Transverse colon (tissue), 4 donors: Measurements from ENCODE around the gene RASSF6. TPM values are rescaled to one million over a fixed set of nuclear protein-coding genes. Genes with fewer than 3 reads are reported as not detected.
A peak's percentile ranks its signal among the peaks of the same experiment; 100 is the strongest.
"Not testable (repeated sequence)": the region's sequence is repeated elsewhere in the genome, so short reads cannot be mapped to it uniquely, and the experiment has no call there.

Experiments used
- DNase-seq: peaks from one replicate; pipeline ENCODE4 v3.0.0-alpha.2; 2019
- H3K27ac ChIP-seq, 4 donors: fragments of 200-600 bp; sonication (generic); 2 replicates each; pipeline ENCODE4 v1.5.1; 2016 to 2018; ENCODE audit warnings: inconsistent platforms in 4 of 4
- H3K27me3 ChIP-seq: fragments of 200-600 bp; sonication (generic); 2 replicates; pipeline ENCODE4 v1.5.1; 2017; ENCODE audit warnings: inconsistent platforms
- H3K36me3 ChIP-seq, 4 donors: fragments of 200-600 bp; sonication (generic); 2 replicates each; pipeline ENCODE4 v1.5.1; 2017 to 2019; ENCODE audit warnings: inconsistent platforms in 4 of 4
- H3K4me1 ChIP-seq, 4 donors: fragments of 200-600 bp; sonication (generic); 2 replicates each; pipeline ENCODE4 v1.5.1; 2017 to 2020; ENCODE audit warnings: inconsistent platforms in 4 of 4
- H3K4me3 ChIP-seq, 4 donors: fragments of 200-600 bp; sonication (generic); 1 replicate in 1 of 4; 2 replicates in 3 of 4; pipeline versions ENCODE4 v1.5.1 to v1.6.1; 2017 to 2019; ENCODE audit warnings: inconsistent platforms in 4 of 4
- H3K9me3 ChIP-seq, 2 donors: fragments of 200-600 bp; sonication (generic); 2 replicates each; pipeline ENCODE4 v1.5.1; 2017 to 2019; ENCODE audit warnings: inconsistent platforms in 2 of 2
- EP300 ChIP-seq: sonication (generic); formaldehyde crosslinking; IDR thresholded peaks from one replicate; pipeline ENCODE4 v1.6.1; 2017; ENCODE audit warnings: antibody characterized with exemption, low read depth
- POLR2A ChIP-seq: fragments of 450-650 bp; IDR thresholded peaks from one replicate; pipeline ENCODE4 v1.6.1; 2016; ENCODE audit warnings: antibody characterized with exemption, mild to moderate bottlenecking, moderate library complexity
- POLR2AphosphoS5 ChIP-seq, 3 donors: sonication (generic); formaldehyde crosslinking; IDR thresholded peaks; one replicate each; pipeline ENCODE4 v1.6.1; 2016; ENCODE audit warnings: antibody characterized with exemption in 3 of 3
- WGBS, 2 donors: methylation state at CpG; one replicate each; pipeline ENCODE4 v1.1.5; 2018; ENCODE audit warnings: low coverage in 1 of 2; 5-methylcytosine and 5-hydroxymethylcytosine counted together
- in situ Hi-C, 4 donors: fragments of 200-750 bp; cut with MboI; loops; one replicate each; pipeline versions ENCODE4 v1.15.0 to v1.15.1; 2017; ENCODE audit warnings: low sequenced_read_pairs in 3 of 4, low pct_ligation_motif_present in 1 of 4, low pct_unique_long_range_greater_than_20kb in 1 of 4
- intact Hi-C: fragments of 100-400 bp; cut with DNase I; formaldehyde crosslinking; loops from one replicate; pipeline ENCODE4 v1.15.1; 2023; ENCODE audit warnings: low total_unique reads
- total RNA-seq, 4 donors: library from RNA; depleted of rRNA; stranded (reverse); fragments of >200 nt; gene quantifications; one replicate each; pipeline ENCODE4 v1.1.0, GENCODE V29; 2016
- TF ChIP-seq, protein P1 (sequence below), 5 experiments: fragments of 200-600 bp in 3 of 5; fragments of 450-650 bp in 2 of 5; sonication (generic) in 3 of 5; IDR thresholded peaks; 1 replicate in 2 of 5; 2 replicates in 3 of 5; pipeline ENCODE4 v1.5.1; 2016 to 2017; ENCODE audit warnings: antibody characterized with exemption in 5 of 5, inconsistent platforms in 3 of 5, mild to moderate bottlenecking in 2 of 5, moderate library complexity in 1 of 5

Gene RASSF6
- total RNA-seq, 4 donors from 2014 or later, result 30.7 to 49.4 (median 41.1) TPM

DNA sequence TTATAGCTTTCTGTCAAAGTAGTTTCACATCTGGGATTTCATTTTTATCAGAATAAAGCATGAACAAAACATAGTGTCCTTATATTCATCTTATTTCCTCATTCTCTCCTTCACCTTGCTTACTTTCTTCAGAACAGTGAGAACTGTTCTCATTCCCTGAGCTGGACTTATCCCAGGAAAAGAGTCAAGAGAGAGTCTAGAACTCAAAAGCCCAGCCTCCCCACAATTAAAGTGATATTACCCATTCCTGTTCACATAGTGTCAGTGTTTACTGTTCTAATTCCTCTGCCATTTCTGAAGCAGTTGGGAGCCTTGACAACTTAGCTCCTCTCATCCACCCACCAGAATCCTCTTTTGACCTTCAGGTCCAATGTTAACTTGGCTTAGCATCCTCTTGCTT is 42.9 kb downstream of the RASSF6 start:
- intact Hi-C loops, result no loop called here
- TF ChIP-seq POLR2AphosphoS5 (IDR thresholded peaks at IDR 0.05) (no peak), POLR2A (no peak)
- TF ChIP-seq, protein P1, sequence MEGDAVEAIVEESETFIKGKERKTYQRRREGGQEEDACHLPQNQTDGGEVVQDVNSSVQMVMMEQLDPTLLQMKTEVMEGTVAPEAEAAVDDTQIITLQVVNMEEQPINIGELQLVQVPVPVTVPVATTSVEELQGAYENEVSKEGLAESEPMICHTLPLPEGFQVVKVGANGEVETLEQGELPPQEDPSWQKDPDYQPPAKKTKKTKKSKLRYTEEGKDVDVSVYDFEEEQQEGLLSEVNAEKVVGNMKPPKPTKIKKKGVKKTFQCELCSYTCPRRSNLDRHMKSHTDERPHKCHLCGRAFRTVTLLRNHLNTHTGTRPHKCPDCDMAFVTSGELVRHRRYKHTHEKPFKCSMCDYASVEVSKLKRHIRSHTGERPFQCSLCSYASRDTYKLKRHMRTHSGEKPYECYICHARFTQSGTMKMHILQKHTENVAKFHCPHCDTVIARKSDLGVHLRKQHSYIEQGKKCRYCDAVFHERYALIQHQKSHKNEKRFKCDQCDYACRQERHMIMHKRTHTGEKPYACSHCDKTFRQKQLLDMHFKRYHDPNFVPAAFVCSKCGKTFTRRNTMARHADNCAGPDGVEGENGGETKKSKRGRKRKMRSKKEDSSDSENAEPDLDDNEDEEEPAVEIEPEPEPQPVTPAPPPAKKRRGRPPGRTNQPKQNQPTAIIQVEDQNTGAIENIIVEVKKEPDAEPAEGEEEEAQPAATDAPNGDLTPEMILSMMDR (IDR thresholded peaks at IDR 0.05), result no peak

DNA sequence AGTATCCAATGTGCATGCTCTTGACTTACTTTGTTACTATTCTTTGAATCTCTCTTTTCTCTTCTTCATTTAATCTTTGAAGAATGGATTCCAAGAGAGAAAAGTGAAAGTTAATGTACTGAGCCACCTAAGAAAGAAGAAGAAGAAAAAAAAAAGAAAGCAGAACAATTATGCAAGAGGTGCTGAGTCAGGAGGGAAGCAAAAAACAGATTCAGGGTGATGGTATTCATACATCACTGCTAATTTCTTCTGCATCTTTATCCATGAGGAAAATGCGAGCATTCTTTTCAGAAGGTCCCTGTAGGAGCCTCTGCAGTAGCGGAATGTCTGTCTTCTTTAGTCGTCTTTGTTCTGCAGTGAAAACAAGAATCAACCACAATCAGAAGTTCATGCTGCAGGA is 43.9 kb downstream of the RASSF6 start:
- H3K4me1 ChIP-seq, result no peaks in the 10 kb centered on the region
- H3K4me3 ChIP-seq, result no peak overlapping the region
- WGBS, 2 donors, result 80 to 95% methylated on average over 3 of the region's 3 CpGs
- DNase-seq, result no peak
- in situ Hi-C loops, result loop anchor here in 3 of 4 donors (5.0 to 10.0 kb wide), 2 partner anchors 78 to 81 kb away; no protein-coding TSS in a partner anchor
- no peaks in the 10 kb centered on the region for H3K9me3 ChIP-seq
- peaks cover 0 to 5% (median 2%) of the 10 kb centered on the region in 4 donors for H3K36me3 ChIP-seq
- intact Hi-C loops, result no loop called here
- TF ChIP-seq EP300 (no peak), POLR2AphosphoS5 (IDR thresholded peaks at IDR 0.05) (no peak), POLR2A (no peak)
- TF ChIP-seq, protein P1 (IDR thresholded peaks at IDR 0.05), result no peak
- no peaks in the 10 kb centered on the region for H3K27me3 ChIP-seq
- H3K27ac ChIP-seq, result no peak overlapping the region

More for the DNA sequence above, 42.9 kb downstream of the RASSF6 start:
- in situ Hi-C loops, result loop anchor here in 3 of 4 donors (5.0 to 10.0 kb wide), 2 partner anchors 77 to 80 kb away; no protein-coding TSS in a partner anchor
- no peaks in the 10 kb centered on the region for H3K27me3 ChIP-seq
- no peak overlapping the region for H3K4me3 ChIP-seq
- no peaks in the 10 kb centered on the region for H3K9me3 ChIP-seq
- H3K4me1 ChIP-seq, result no peaks in the 10 kb centered on the region
- no peak for DNase-seq
- no peak overlapping the region for H3K27ac ChIP-seq
- H3K36me3 ChIP-seq, result peaks cover 0 to 5% (median 2%) of the 10 kb centered on the region in 4 donors

DNA sequence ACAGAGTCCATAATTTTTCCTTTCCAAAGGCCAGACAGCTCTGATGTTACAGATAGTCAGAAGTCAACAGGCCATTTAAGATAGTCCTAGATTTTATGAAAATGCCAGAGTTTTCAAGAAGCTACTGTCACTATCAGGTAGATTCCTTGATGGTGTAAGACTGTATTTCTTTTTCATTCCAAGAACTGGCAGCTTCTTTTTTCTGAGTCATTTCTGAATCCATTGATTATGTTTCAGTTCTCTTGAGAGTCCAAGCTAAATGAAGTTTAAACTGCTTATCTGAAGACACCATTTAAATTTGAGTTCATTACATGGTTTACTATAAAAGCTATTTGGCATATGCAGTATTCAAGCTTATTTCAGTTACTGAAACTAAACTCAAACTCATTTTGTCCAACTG is 44.6 kb downstream of the RASSF6 start:
- Histone ChIP-seq H3K4me3 (no peak overlapping the region), H3K27ac (no peak overlapping the region), H3K27me3 (no peaks in the 10 kb centered on the region), H3K9me3 (no peaks in the 10 kb centered on the region), H3K36me3 (peaks cover 0 to 5% (median 2%) of the 10 kb centered on the region in 4 donors), H3K4me1 (no peaks in the 10 kb centered on the region)
- TF ChIP-seq EP300 (no peak), POLR2A (no peak), POLR2AphosphoS5 (IDR thresholded peaks at IDR 0.05) (no peak)
- TF ChIP-seq, protein P1 (IDR thresholded peaks at IDR 0.05), result no peak
- in situ Hi-C loops (loop anchor here in 3 of 4 donors (5.0 to 10.0 kb wide), 2 partner anchors 79 to 82 kb away; no protein-coding TSS in a partner anchor), intact Hi-C loops (no loop called here)
- no peak for DNase-seq

DNA sequence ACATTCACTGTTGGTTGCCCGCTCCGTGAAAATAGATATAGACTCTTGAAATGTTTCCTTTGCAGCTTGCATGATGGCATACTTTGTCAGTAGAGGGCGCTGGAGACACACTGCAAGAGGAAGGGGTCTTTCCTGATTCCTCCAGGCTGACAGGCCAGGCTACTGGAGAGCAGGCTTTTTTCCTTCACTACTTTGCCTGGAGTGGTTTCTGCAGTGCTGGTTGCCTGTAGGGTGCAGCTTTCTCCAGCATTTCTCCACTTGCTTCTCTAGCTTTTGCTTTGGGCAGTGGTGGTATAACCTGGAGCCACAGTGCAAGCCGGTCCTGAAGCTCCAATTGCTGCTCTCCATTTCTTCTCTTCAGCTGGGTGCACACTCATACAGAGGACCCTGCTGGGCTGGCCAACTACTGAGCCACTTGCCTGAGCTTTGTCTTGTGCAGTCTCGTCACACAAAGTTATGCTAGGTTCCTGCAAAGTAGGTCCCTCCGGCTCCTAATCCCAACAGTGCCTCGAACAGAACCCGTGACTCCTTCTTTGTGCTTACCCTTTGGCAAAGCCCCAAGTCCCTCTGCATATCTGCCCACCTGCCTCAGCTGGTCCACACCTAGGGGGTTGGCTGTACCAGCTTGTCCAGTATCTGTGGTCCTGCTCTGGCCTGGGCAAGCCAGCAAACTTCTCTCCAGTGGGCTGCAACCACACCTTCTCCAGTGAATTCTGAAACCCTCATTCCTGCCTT is 46.3 kb downstream of the RASSF6 start:
- in situ Hi-C loops, result loop anchor here in 1 of 4 donors (10.0 kb wide), 1 partner anchor 81 kb away; no protein-coding TSS in a partner anchor
- 65 to 68% methylated on average over 7 to 8 of the region's 8 CpGs for WGBS, 2 donors

DNA sequence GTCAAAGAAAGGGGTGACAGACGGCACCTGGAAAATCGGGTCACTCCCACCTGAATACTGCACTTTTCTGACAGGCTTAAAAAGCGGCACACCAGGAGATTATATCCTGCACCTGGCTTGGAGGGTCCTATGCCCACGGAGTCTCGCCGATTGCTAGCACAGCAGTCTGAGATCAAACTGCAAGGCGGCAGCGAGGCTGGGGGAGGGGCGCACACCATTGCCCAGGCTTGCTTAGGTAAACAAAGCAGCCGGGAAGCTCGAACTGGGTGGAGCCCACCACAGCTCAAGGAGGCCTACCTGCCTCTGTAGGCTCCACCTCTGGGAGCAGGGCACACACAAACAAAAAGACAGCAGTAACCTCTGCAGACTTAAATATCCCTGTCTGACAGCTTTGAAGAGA is 69.4 kb downstream of the RASSF6 start:
- WGBS, 2 donors, result 98 to 100% methylated on average over 3 to 11 of the region's 11 CpGs
- intact Hi-C loops, result not testable (repeated sequence)

More for the DNA sequence above, 46.3 kb downstream of the RASSF6 start:
- TF ChIP-seq, protein P1 (IDR thresholded peaks at IDR 0.05), result peak; percentile 69 to 75 (median 72)
- TF ChIP-seq POLR2A, result no peak
- TF ChIP-seq POLR2AphosphoS5 (IDR thresholded peaks at IDR 0.05), result no peak
- TF ChIP-seq EP300, result no peak
- H3K36me3 ChIP-seq, result peaks cover 0 to 5% (median 2%) of the 10 kb centered on the region in 4 donors
- intact Hi-C loops, result loop anchor here (5.0 kb wide), 1 partner anchor 78 kb away; no protein-coding TSS in a partner anchor
- H3K9me3 ChIP-seq, result no peaks in the 10 kb centered on the region
- no peak overlapping the region for H3K27ac ChIP-seq
- H3K4me3 ChIP-seq, result no peak overlapping the region
- no peaks in the 10 kb centered on the region for H3K27me3 ChIP-seq
- no peaks in the 10 kb centered on the region for H3K4me1 ChIP-seq
- peak; percentile 66 for DNase-seq

More for the DNA sequence above, 69.4 kb downstream of the RASSF6 start:
- H3K9me3 ChIP-seq, H3K27me3 ChIP-seq, in situ Hi-C loops, H3K4me3 ChIP-seq, H3K27ac ChIP-seq, DNase-seq, H3K36me3 ChIP-seq, H3K4me1 ChIP-seq: not testable (repeated sequence)
